Renal pelvis (tissue), 4 donors: Measurements from ENCODE around the gene SPATA13. TPM values are rescaled to one million over a fixed set of nuclear protein-coding genes. Genes with fewer than 3 reads are reported as not detected.

Experiments
- DNase-seq: peaks from one replicate; pipeline ENCODE4 v3.0.0-alpha.2; 2013
- polyA plus RNA-seq, 3 donors: library from polyadenylated mRNA; unstranded; fragments of 120-200 nt; gene quantifications; one replicate each; pipeline ENCODE4 v1.2.1, GENCODE V29; 2013; ENCODE audit not compliant: insufficient read length in 3 of 3

SPATA13 gene
- polyA plus RNA-seq, 3 donors: 45.7 to 66.8 (median 65.9) TPM

DNA sequence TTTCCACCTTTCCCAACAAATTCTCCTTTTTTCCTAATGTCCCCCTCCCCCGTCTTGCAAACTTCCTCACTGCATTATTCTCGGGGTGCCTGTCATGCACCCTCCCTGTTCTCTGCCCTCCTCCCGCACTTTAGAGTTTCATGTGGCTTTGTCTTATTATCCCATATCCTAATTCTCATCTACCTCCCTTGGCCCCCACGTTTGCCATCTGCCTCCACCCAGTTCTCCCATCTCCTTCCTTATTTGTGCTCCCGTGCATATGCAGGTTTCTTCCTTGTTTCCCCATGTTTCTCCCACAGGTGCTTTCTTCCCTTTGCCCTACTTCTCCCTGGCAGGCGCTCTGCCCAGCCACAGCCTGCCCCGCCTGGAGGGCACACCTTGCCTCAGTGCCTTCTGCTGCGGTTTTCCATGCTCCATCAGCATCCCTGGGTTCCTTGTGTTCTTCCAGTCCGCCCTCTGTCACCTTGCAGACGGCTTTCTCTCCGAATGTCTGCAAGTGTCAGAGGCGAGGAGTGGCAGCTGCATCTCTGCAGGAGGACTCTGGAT is 1.5 kb downstream of the SPATA13 start:
- no peak for DNase-seq

DNA sequence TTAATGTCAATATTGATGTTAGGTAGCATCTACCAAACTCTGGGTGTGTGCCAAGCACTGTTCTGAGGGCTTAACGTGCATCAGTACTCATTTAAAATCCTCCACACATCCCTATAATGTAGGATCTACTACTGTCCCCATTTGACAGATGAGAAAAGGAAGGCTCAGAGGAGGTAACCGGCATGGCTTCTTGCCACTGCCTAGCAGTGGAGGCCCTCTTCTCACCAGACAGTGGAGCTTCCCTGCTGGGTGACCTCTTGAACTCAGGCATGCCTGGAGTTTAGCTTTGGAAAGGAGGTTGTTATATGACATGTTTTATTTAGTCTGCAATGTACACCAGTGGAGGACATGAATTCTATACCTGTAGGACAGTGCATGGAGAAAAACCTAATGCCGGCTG is 2.1 kb downstream of the SPATA13 start:
- DNase-seq: no peak

DNA sequence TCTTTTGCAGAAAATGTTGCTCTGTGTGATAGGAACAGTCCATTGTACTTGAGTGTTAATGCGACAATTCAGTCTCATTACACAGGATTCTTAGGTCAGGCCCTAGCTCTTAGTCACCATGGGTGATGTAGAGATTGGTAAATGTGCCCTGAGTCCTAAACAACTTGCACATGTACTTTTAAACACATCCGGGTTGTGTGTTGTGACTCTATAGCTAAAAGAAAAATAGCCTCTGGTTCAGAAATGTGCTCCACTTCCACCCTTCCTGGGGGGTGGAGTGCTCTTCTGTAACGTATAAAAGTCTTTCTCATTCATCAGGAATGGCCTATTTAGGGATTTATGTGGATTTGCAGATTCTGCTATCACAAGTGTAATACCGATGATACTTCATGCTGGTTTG is 5.2 kb downstream of the SPATA13 start:
- DNase-seq: no peak

DNA sequence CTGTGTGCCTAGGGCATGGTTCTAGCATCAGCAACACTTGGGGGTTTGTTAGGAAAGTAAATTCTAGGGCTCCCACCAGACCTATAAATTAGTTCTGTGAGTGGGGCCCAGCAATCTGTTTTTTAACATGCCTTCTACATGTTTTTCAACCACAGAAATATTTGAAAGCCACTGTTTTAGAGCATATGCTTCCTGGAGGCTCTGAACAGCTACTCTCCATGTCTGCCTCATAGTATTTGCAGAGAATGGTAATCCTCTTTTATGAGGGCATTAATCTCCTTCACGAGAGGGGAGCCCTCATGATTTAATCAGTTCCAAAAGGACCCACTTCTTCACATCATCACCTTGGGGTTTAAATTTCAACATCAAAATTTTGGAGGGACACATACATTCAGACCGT is 6.0 kb downstream of the SPATA13 start:
- DNase-seq: no peak

DNA sequence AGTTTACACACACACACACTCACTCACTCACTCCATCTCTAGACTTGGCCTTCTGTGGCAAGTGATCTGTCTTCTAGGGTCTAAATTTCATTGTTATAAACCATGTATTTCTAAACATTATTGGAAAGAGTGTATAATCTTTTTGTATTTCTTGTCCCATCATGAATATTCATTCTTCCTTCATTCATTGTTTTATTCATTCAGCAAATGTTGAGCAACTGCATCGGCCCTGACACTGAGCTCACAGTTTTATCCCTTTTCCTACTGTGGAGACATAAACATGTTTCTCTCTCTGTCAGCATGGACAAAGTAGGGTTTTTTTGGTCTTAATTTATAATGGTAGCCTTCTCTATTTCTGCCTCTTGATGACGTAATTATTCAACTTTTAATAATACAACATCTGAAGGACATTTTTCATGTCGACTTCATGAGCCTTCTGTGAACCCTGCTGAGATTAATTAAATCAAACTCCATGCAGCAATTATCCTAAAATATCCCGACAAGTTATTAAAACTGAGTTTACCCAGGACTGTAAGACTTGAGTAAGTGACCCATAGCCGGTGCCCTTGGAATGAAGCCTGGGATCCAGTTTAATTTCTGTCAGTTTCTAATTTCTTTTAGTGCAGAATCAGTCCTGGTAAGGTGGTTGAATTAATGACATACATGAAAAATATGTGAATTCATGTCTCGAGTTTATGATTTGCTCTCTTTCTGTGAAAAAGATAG is 7.3 kb downstream of the SPATA13 start:
- DNase-seq: no peak

DNA sequence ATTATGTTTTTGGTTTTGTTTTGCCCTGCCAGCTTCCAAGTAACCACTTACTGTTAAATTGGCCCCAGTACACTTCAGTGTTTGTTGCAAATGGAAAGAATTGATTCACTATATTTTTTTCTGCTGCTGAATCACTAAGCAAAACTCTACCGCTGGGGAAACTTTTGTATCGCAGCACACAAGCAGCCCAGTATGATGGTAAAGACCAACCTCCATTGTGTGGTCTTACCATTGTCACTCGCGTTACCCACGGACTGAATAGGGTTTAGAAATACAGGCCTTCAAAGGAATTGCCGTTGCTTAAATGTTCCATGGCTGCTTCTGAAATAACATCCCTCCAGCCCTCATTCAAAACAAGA is 7.9 kb downstream of the SPATA13 start:
- no peak for DNase-seq

DNA sequence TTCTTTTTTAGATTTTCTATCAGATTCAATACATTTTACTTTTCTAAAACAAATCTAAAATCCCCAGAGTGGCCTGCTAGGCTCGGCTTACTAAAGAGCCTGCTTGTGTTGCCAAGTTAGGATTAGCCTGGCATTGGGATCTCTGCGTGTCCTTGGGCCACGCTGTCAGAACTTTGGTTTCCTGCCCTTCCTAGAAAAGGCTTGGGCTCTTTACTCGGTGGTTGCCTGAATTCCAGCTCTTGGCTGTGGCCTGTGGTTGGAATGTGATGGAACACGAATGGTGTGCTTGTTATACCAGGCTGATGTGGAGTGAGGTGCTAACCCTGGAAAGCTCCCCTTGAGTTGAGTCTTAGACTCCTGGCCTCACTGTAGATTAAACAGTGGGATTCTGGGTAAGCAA is 8.5 kb downstream of the SPATA13 start:
- DNase-seq: no peak

- DNase-seq: no peak
Observed at GRCh38 chr13:24172071-24172470, 11.6 kb downstream of the SPATA13 start.

DNA sequence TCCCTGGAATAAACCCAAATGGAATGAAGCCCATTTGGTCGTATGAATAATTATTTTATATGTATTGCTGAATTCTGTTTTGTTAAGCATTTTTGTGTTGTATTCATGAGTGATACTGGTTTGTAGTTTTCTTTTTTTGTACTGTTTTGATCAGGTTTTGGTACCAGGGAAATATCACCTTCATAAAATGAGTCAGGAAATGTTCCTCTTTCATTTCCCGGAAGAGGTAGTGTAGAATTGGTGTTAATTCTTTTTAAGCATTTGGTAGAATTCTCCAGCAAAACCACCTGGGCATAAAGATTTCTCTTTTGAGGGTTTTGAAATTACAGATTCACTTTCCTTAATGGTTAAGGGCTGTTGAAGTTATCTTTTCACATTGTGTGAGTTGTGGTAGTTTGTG is 13.3 kb downstream of the SPATA13 start:
- DNase-seq: no peak

- DNase-seq: no peak
Observed at GRCh38 chr13:24175847-24176246, 15.3 kb downstream of the SPATA13 start.

DNA sequence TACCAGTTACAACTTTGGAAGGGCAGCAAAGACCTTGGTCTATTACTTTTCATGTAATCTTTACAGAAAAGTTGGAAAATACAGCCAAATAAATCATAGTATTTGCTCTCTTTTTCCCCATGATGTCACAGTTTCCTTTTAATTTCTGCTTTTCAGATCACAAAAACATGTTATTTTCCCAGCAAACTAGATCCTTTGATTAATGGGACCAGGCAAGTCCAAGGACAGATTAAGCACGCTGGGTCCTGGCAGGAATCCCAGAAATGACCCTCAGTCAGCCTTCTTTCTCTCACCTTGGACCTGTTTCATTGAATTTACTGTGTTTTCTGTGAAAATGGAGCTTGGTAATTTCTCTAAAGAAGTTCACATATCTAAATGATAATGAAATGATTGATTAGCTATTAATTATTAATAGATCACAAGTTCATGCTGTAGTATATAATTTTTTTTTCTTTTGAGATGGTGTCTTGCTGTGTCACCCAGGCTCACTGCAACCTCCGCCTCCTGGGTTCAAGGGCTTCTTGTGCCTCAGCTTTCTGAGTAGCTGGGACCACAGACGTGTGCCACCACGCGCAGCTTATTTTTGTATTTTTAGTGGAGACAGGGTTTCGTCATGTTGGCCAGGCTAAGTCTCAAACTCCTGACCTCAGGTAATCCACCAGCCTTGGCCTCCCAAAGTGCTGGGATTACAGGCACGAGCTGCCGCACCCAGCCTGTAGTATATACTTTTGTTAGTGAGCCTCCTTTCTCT is 16.0 kb downstream of the SPATA13 start:
- DNase-seq: no peak

GRCh38 chr13:24178847-24179485 is 18.4 kb downstream of the SPATA13 start:
- no peak for DNase-seq

DNA sequence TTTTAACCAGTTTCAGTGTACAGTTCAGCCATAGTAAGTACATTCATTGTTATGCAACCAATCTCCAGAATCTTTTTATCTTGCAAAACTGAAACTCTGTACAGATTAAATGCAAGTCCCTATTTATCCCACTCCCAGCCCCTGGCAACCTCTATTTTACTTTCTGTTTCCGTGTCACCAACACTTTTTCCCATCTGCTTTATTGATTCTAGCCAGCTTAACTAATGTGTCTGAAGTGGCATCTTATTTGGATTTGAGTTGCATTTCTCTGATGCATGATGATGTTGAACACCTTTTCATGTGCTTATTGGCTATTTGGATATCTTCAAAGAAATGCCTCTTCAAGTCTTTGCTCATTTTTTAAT is 18.9 kb downstream of the SPATA13 start:
- no peak for DNase-seq

- no peak for DNase-seq
Observed at GRCh38 chr13:24180750-24181377, 20.3 kb downstream of the SPATA13 start.

DNA sequence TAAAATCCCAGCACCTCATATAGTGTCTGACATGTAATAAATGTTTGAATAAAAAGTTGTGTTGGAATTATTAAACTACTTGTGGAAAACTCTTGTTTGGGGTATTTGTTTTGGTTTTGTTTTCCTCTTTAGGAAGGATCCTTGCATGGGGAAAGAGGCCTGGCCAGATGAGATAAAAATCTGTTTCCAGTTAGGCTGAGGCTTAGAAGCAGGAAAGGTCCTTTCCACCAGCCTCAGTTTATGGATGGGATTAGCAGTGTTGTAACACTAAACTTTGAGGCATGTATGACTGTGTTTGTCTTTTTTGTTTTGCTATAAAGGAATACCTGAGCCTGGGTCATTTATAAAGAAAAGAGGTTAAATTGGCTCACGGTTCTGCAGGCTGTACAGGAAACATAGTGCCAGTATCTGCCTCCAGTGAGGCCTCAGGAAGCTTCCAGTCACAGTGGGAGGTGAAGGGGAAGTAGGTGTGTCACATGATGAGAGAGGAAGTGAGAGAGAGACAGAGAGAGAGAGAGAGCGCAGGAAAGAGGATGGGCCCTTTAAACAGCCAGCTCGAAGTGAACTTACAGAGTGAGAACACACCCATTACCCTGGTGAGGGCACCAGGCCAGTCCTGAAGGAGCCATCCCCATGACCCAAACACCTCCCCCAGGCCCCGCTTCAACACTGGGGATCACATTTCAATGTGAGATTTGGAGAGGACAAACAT is 21.6 kb downstream of the SPATA13 start:
- DNase-seq: no peak

- DNase-seq: no peak
Observed at GRCh38 chr13:24182703-24183081, 22.2 kb downstream of the SPATA13 start.

DNA sequence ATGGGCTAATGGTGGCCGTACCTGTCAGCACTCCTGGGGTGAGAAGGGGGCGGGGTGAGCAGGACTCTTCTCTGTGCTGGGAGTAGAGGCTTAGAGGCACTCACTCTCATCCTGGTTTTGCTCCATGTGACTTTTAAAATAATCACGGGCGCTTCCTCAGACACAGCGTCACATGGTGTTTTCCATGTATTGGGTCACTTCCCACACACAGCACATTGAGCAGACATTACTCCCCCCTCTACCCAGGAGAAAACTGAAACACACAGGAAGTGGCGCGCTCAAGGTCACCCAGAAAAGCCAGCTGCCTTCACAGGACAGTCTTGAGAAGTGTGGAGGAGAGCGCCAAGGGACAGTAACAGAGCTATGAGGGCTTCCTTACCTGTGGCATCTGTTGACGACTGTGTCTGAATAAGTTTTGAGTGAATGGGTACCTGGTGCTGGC is 23.2 kb downstream of the SPATA13 start:
- no peak for DNase-seq

- DNase-seq: peak; percentile 58
Observed at GRCh38 chr13:24184265-24184841, 23.8 kb downstream of the SPATA13 start.

GRCh38 chr13:24184882-24185281 is 24.4 kb downstream of the SPATA13 start:
- no peak for DNase-seq

GRCh38 chr13:24185591-24186232 is 25.2 kb downstream of the SPATA13 start:
- DNase-seq: no peak

DNA sequence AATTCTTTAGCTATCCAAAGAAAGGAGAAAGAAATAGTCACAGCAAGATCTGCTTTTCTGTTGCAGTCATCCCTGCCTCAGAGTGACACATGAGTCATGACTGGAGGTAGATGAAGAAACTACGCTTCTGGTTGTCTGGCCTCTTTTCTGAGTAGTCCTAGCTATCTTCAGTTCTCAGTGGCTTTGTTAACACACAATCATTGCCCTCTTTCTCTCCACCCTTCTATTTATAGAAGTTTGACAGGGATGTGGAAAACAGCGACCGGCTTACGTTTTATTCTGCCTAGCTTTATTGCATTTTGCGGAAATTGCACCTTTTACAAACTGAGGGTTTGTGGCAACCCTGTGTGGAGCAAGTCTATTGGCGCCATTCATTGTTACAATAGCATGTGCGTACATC is 26.7 kb downstream of the SPATA13 start:
- no peak for DNase-seq
